GM23248 (cell line): Measurements from ENCODE around the gene PRLR.

Experiments
- EZH2 ChIP-seq: fragments of 200-600 bp; sonication (generic); IDR thresholded peaks from 2 replicates; pipeline ENCODE4 v1.6.1; 2018; ENCODE audit warnings: antibody characterized with exemption, mild to moderate bottlenecking; ENCODE audit not compliant: insufficient read depth, poor library complexity, severe bottlenecking
- EZH2phosphoT487 ChIP-seq: fragments of 200-600 bp; sonication (generic); IDR thresholded peaks from 2 replicates; pipeline ENCODE4 v1.6.1; 2018; ENCODE audit warnings: antibody characterized with exemption, moderate library complexity, mild to moderate bottlenecking, low read depth; ENCODE audit not compliant: insufficient read depth

DNA sequence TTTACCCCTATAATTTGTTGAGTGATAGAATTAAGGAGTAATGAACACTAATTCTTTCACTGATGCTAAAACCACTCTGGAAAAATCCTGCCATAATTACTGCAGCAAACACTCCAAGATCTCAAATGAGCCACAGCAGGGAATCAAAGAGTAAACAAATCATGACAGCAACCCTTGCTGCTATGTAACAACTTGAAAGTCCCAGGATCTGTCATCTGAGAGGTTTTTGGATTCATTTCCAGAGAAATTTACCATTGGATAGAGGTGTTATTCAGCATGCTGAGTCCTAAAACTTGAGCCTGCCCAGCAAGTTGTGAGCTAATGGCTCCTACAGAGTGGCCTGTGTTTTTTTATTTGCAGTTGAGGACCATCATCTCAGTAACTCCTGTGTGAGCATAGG, 59.2 kb downstream of the PRLR start:
- no peak for TF ChIP-seq EZH2
- TF ChIP-seq EZH2phosphoT487, result no peak
